Fibroblast of lung (primary cell): ENCODE data around the gene AGBL4. TPM values are rescaled to one million over a fixed set of nuclear protein-coding genes. Genes with fewer than 3 reads are reported as not detected.
"Not testable (repeated sequence)": the region's sequence is repeated elsewhere in the genome, so short reads cannot be mapped to it uniquely, and the experiment has no call there.

ENCODE experiments used
- DNase-seq, 2 donors: peaks; one replicate each; pipeline versions ENCODE4 v3.0.0 to v3.0.0-alpha.2; 2010; ENCODE audit warnings: low read depth in 2 of 2
- H2AFZ ChIP-seq: 2 replicates; pipeline ENCODE4 v1.5.1; 2012; ENCODE audit warnings: low read length, control low read depth, inconsistent platforms
- H3K27ac ChIP-seq: 2 replicates; pipeline ENCODE4 v1.5.1; 2011; ENCODE audit warnings: low read length, control low read depth; ENCODE audit not compliant: insufficient read depth
- H3K27me3 ChIP-seq: 2 replicates; pipeline ENCODE4 v1.5.1; 2011; ENCODE audit warnings: mild to moderate bottlenecking, low read length; ENCODE audit not compliant: control insufficient read depth, insufficient read depth
- H3K36me3 ChIP-seq: 2 replicates; pipeline ENCODE4 v1.5.1; 2011; ENCODE audit warnings: low read length; ENCODE audit not compliant: control insufficient read depth, insufficient read depth
- H3K4me1 ChIP-seq: 2 replicates; pipeline ENCODE4 v1.5.1; 2011; ENCODE audit warnings: low read length; ENCODE audit not compliant: control insufficient read depth, insufficient read depth; ENCODE audit errors: extremely low read depth
- H3K4me2 ChIP-seq: 2 replicates; pipeline ENCODE4 v1.5.1; 2011; ENCODE audit warnings: low read length, control low read depth; ENCODE audit not compliant: insufficient read depth; ENCODE audit errors: extremely low read depth
- H3K4me3 ChIP-seq, 4 experiments: fragments of 200-600 bp in 1 of 4; sonication (generic) in 1 of 4; replicated peaks in 1 of 4; 2 replicates each; pipeline ENCODE4 v1.5.1; 2011 to 2016; ENCODE audit warnings: low read length in 4 of 4, low read depth in 3 of 4, mild to moderate bottlenecking in 3 of 4, control low read depth in 2 of 4, inconsistent platforms in 1 of 4, mixed read lengths in 1 of 4; ENCODE audit not compliant: insufficient read depth in 1 of 4; ENCODE audit errors: control extremely low read depth in 1 of 4
- H3K79me2 ChIP-seq: 2 replicates; pipeline ENCODE4 v1.5.1; 2012; ENCODE audit warnings: mild to moderate bottlenecking, low read length, inconsistent platforms; ENCODE audit not compliant: control insufficient read depth, insufficient read depth
- H3K9ac ChIP-seq: 2 replicates; pipeline ENCODE4 v1.5.1; 2011; ENCODE audit warnings: mild to moderate bottlenecking, low read length, control low read depth; ENCODE audit not compliant: insufficient read depth
- H3K9me3 ChIP-seq: 2 replicates; pipeline ENCODE4 v1.5.1; 2012; ENCODE audit warnings: low read depth, low read length; ENCODE audit not compliant: control insufficient read depth, insufficient read depth
- H4K20me1 ChIP-seq: 2 replicates; pipeline ENCODE4 v1.5.1; 2011; ENCODE audit warnings: low read length; ENCODE audit not compliant: control insufficient read depth, insufficient read depth; ENCODE audit errors: extremely low read depth
- EZH2 ChIP-seq: IDR thresholded peaks from 2 replicates; pipeline ENCODE4 v1.5.1; 2012; ENCODE audit warnings: low read length, control low read depth, mild to moderate bottlenecking; ENCODE audit errors: missing control alignments
- polyA plus RNA-seq, 2 donors: library from polyadenylated mRNA; depleted of rRNA in 1 of 2; stranded (reverse) in 1 of 2; unstranded in 1 of 2; fragments of >200 nt; gene quantifications; 2 replicates each; pipeline ENCODE4 v1.2.1, GENCODE V29; 2011 to 2012; ENCODE audit warnings: missing spikeins in 1 of 2
- total RNA-seq: library from RNA; depleted of rRNA; stranded (reverse); fragments of >200 nt; gene quantifications from 2 replicates; pipeline ENCODE4 v1.2.1, GENCODE V29; 2014
- TF ChIP-seq, protein P1 (sequence below), 2 donors: IDR thresholded peaks in 1 of 2; conservative IDR thresholded peaks in 1 of 2; 1 replicate in 1 of 2; 2 replicates in 1 of 2; pipeline ENCODE4 v1.5.1; 2011 to 2012; ENCODE audit warnings: low read length in 2 of 2, control low read depth in 1 of 2, inconsistent platforms in 1 of 2, low read depth in 1 of 2, mild to moderate bottlenecking in 1 of 2

The AGBL4 gene
- total and polyA plus RNA-seq, 2 donors (not counting 1 experiment from before 2014, with no cell fraction given), result not detected

DNA sequence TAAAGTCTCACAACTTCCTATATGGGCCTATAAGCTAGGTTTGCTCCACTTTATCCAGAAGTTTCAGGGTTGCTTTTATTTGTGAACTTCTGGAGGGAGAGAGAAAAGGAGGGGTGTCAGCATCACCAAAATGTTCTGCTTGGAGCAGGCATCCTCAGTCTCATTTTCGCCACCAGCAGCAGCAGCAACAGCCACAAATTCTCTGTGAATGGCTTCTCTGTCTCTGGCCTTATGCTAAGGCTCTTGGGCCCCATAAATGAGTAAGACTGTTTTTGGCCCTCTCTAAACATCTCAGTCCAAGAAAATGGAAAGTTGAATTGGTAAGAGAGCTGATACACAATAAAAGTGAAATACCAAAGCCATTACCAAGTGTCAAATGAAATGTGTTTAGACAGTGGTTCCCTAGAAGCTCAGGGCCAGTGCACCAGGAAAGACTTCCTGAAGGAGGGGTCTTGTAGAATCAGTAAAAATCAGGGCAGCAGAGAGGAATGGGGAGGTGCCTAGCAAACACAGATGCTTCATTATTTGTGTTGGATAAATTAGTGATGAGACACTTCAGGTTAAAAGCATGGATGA lies 1498.8 kb downstream of the AGBL4 start:
- no peak overlapping the region for H3K9ac ChIP-seq
- H3K4me1 ChIP-seq, result peaks cover 2% of the 10 kb centered on the region
- H3K4me2 ChIP-seq, result peak overlapping the region; percentile 13
- no peak overlapping the region for H2AFZ ChIP-seq
- H3K27me3 ChIP-seq, result no peaks in the 10 kb centered on the region
- no peaks in the 10 kb centered on the region for H3K9me3 ChIP-seq
- H3K27ac ChIP-seq, result no peak overlapping the region
- H3K36me3 ChIP-seq, result no peaks in the 10 kb centered on the region
- TF ChIP-seq, protein P1, sequence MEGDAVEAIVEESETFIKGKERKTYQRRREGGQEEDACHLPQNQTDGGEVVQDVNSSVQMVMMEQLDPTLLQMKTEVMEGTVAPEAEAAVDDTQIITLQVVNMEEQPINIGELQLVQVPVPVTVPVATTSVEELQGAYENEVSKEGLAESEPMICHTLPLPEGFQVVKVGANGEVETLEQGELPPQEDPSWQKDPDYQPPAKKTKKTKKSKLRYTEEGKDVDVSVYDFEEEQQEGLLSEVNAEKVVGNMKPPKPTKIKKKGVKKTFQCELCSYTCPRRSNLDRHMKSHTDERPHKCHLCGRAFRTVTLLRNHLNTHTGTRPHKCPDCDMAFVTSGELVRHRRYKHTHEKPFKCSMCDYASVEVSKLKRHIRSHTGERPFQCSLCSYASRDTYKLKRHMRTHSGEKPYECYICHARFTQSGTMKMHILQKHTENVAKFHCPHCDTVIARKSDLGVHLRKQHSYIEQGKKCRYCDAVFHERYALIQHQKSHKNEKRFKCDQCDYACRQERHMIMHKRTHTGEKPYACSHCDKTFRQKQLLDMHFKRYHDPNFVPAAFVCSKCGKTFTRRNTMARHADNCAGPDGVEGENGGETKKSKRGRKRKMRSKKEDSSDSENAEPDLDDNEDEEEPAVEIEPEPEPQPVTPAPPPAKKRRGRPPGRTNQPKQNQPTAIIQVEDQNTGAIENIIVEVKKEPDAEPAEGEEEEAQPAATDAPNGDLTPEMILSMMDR (conservative IDR thresholded peaks at IDR 0.05 in 1 of 2, IDR thresholded peaks at IDR 0.05 in 1 of 2; ENCODE audit: low read depth in 1 of 2, low read length in 2 of 2), result no peak
- TF ChIP-seq EZH2, result no peak
- no peak overlapping the region for H3K4me3 ChIP-seq
- DNase-seq, result peak in 1 of 2 donors; percentile 87
- H3K79me2 ChIP-seq, result no peaks in the 10 kb centered on the region
- H4K20me1 ChIP-seq, result no peaks in the 10 kb centered on the region

DNA sequence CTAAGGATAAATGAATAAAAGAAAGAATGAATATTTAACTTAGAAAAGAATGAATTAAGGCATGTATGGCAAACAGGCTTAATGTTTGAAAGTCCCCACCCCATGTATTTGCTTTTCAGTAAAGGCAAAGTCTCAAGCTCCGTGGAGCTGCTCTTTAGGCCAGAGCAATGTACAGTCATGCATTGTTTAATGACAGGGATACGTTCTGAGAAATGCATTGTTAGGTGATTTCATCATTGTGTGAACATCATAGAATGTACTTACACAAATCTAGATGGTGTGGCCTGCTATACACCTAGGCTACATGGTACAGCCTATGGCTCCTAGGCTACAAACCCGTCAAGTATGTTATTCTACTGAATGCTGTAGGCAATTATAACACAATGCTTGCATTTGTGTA lies 1500.2 kb downstream of the AGBL4 start:
- Histone ChIP-seq H3K9ac (no peak overlapping the region), H3K4me3 (no peak overlapping the region), H3K9me3 (no peaks in the 10 kb centered on the region), H3K36me3 (no peaks in the 10 kb centered on the region), H3K4me2 (no peak overlapping the region), H3K79me2 (no peaks in the 10 kb centered on the region), H3K27me3 (no peaks in the 10 kb centered on the region), H4K20me1 (no peaks in the 10 kb centered on the region), H3K4me1 (peaks cover 2% of the 10 kb centered on the region), H2AFZ (no peak overlapping the region), H3K27ac (no peak overlapping the region)
- TF ChIP-seq EZH2, result no peak
- TF ChIP-seq, protein P1 (conservative IDR thresholded peaks at IDR 0.05 in 1 of 2, IDR thresholded peaks at IDR 0.05 in 1 of 2; ENCODE audit: low read depth in 1 of 2, low read length in 2 of 2), result no peak
- DNase-seq, result no peak

DNA sequence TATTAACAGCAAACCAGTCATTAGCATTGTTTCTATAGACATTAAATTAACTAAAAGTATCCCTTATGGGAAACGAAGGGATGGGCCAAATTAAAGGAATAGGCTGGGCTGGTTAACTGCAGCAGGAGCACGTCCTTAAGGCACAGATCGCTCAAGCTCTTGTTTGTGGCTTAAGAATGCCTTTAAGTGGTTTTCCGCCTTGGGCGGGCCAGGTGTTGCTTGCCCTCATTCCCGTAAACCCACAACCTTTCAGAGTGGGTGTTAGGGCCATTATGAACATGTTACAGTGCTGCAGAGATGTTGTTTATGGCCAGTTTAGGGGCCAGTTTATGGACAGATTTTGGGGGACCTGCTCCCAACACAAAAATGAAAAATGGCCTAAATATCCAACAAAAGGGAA lies 1503.9 kb downstream of the AGBL4 start:
- H3K36me3 ChIP-seq, H3K9me3 ChIP-seq, H3K4me3 ChIP-seq, H3K27me3 ChIP-seq, H3K9ac ChIP-seq, H4K20me1 ChIP-seq, DNase-seq, H3K4me2 ChIP-seq, H2AFZ ChIP-seq, H3K27ac ChIP-seq, H3K4me1 ChIP-seq, H3K79me2 ChIP-seq: not testable (repeated sequence)
